Natural killer cell treated with Interleukin-12 subunit alpha and Interleukin-12 subunit beta and Interleukin-15 and Interleukin-18, amount 100 ng/mL, for 72 hours (primary cell): ENCODE data around the gene BPIFB2. TPM values are rescaled to one million over a fixed set of nuclear protein-coding genes. Genes with fewer than 3 reads are reported as not detected.
A peak's percentile ranks its signal among the peaks of the same experiment; 100 is the strongest.

Experiments used
- ATAC-seq, 2 donors: fragments of 150-1000 bp; cut with Tn5 transposase in 1 of 2; sonication (Bioruptor Pico), chemical (Tn5 transposase) in 1 of 2; 2 replicates each; pipeline ENCODE4 v1.10.0; 2021
- DNase-seq: peaks from one replicate; pipeline ENCODE4 v3.0.0; 2022; ENCODE audit warnings: low spot score
- H3K27ac Mint-ChIP-seq, 2 donors: 1 replicate in 1 of 2; 2 replicates in 1 of 2; pipeline ENCODE4 v1.8.0; 2022; ENCODE audit warnings: mixed read lengths in 2 of 2, mild to moderate bottlenecking in 1 of 2, moderate library complexity in 1 of 2
- H3K27me3 Mint-ChIP-seq, 2 donors: 1 replicate in 1 of 2; 2 replicates in 1 of 2; pipeline ENCODE4 v1.8.0; 2022; ENCODE audit warnings: mixed read lengths in 2 of 2
- H3K36me3 Mint-ChIP-seq: one replicate; pipeline ENCODE4 v1.8.0; 2022; ENCODE audit warnings: mixed read lengths
- H3K4me1 Mint-ChIP-seq, 2 donors: 1 replicate in 1 of 2; 2 replicates in 1 of 2; pipeline ENCODE4 v1.8.0; 2022; ENCODE audit warnings: low read depth in 2 of 2, mixed read lengths in 2 of 2, mild to moderate bottlenecking in 1 of 2
- H3K4me3 Mint-ChIP-seq: one replicate; pipeline ENCODE4 v1.8.0; 2022; ENCODE audit warnings: mixed read lengths
- H3K9me3 Mint-ChIP-seq: 2 replicates; pipeline ENCODE4 v1.8.0; 2022; ENCODE audit warnings: mixed read lengths
- total RNA-seq, 2 donors: library from RNA; stranded (reverse); gene quantifications; one replicate each; pipeline ENCODE4 v1.2.3, GENCODE V29; 2022

The BPIFB2 gene
- total RNA-seq, 2 donors from 2014 or later = not detected

- ATAC-seq = no peak
- no peaks in the 10 kb centered on the region for H3K36me3 Mint-ChIP-seq
- H3K4me3 Mint-ChIP-seq = no peak overlapping the region
- peak; percentile 48 for DNase-seq
- peak overlapping the region in 1 of 2 donors; percentile 50 for H3K27ac Mint-ChIP-seq
- H3K9me3 Mint-ChIP-seq = no peaks in the 10 kb centered on the region
- H3K4me1 Mint-ChIP-seq = peaks cover 7 to 12% of the 10 kb centered on the region in 2 donors
- H3K27me3 Mint-ChIP-seq = no peaks in the 10 kb centered on the region
These were observed 31.5 kb upstream of the BPIFB2 start for GRCh38 chr20:32975698-32976674.

GRCh38 chr20:32976746-32977145, 30.8 kb upstream of the BPIFB2 start:
- Mint-ChIP-seq H3K27ac (peak overlapping the region in 1 of 2 donors; percentile 50), H3K4me3 (no peak overlapping the region), H3K27me3 (no peaks in the 10 kb centered on the region), H3K9me3 (no peaks in the 10 kb centered on the region), H3K4me1 (peaks cover 7 to 12% of the 10 kb centered on the region in 2 donors), H3K36me3 (no peaks in the 10 kb centered on the region)
- DNase-seq (no peak), ATAC-seq (no peak)

- peaks cover 7 to 12% of the 10 kb centered on the region in 2 donors for H3K4me1 Mint-ChIP-seq
- DNase-seq = peak; percentile 37
- ATAC-seq = no peak
- H3K27me3 Mint-ChIP-seq = no peaks in the 10 kb centered on the region
- H3K4me3 Mint-ChIP-seq = no peak overlapping the region
- no peaks in the 10 kb centered on the region for H3K9me3 Mint-ChIP-seq
- H3K36me3 Mint-ChIP-seq = no peaks in the 10 kb centered on the region
- H3K27ac Mint-ChIP-seq = no peak overlapping the region
These were observed 30.1 kb upstream of the BPIFB2 start for GRCh38 chr20:32977281-32978008.

GRCh38 chr20:32978009-32978335, 29.5 kb upstream of the BPIFB2 start:
- no peak overlapping the region for H3K4me3 Mint-ChIP-seq
- peaks cover 7 to 12% of the 10 kb centered on the region in 2 donors for H3K4me1 Mint-ChIP-seq
- H3K9me3 Mint-ChIP-seq = no peaks in the 10 kb centered on the region
- no peak overlapping the region for H3K27ac Mint-ChIP-seq
- H3K27me3 Mint-ChIP-seq = no peaks in the 10 kb centered on the region
- peak in 1 of 2 donors; percentile 17 for ATAC-seq
- DNase-seq = no peak
- H3K36me3 Mint-ChIP-seq = no peaks in the 10 kb centered on the region

- ATAC-seq (no peak), DNase-seq (peak; percentile 42)
- Mint-ChIP-seq H3K4me3 (no peak overlapping the region), H3K27me3 (no peaks in the 10 kb centered on the region), H3K27ac (no peak overlapping the region), H3K4me1 (peaks cover 7 to 12% of the 10 kb centered on the region in 2 donors), H3K36me3 (no peaks in the 10 kb centered on the region), H3K9me3 (no peaks in the 10 kb centered on the region)
These were observed 28.1 kb upstream of the BPIFB2 start for GRCh38 chr20:32979201-32979998.

GRCh38 chr20:32980131-32980941, 27.2 kb upstream of the BPIFB2 start:
- H3K27me3 Mint-ChIP-seq = no peaks in the 10 kb centered on the region
- ATAC-seq = no peak

GRCh38 chr20:32980990-32981389, 26.5 kb upstream of the BPIFB2 start:
- ATAC-seq (no peak), DNase-seq (peak; percentile 26)
- peak overlapping the region in 1 of 2 donors; percentile 47 for H3K27ac Mint-ChIP-seq
- no peak overlapping the region for H3K4me3 Mint-ChIP-seq
- H3K4me1 Mint-ChIP-seq = peaks cover 0 to 7% of the 10 kb centered on the region in 2 donors
- no peaks in the 10 kb centered on the region for H3K36me3 Mint-ChIP-seq
- H3K27me3 Mint-ChIP-seq = no peaks in the 10 kb centered on the region
- H3K9me3 Mint-ChIP-seq = no peaks in the 10 kb centered on the region

More at GRCh38 chr20:32980131-32980941, 27.2 kb upstream of the BPIFB2 start:
- Mint-ChIP-seq H3K27ac (no peak overlapping the region), H3K36me3 (no peaks in the 10 kb centered on the region), H3K4me3 (no peak overlapping the region), H3K9me3 (no peaks in the 10 kb centered on the region), H3K4me1 (peaks cover 0 to 7% of the 10 kb centered on the region in 2 donors)
- peak; percentile 57 for DNase-seq

GRCh38 chr20:32982617-32983458, 24.7 kb upstream of the BPIFB2 start:
- Mint-ChIP-seq H3K27ac (peak overlapping the region in 1 of 2 donors; percentile 63), H3K36me3 (no peaks in the 10 kb centered on the region), H3K4me1 (no peaks in the 10 kb centered on the region), H3K4me3 (no peak overlapping the region), H3K9me3 (no peaks in the 10 kb centered on the region), H3K27me3 (no peaks in the 10 kb centered on the region)
- ATAC-seq (no peak), DNase-seq (no peak)

- no peak overlapping the region for H3K4me3 Mint-ChIP-seq
- no peaks in the 10 kb centered on the region for H3K4me1 Mint-ChIP-seq
- H3K27ac Mint-ChIP-seq = no peak overlapping the region
- H3K36me3 Mint-ChIP-seq = no peaks in the 10 kb centered on the region
- no peaks in the 10 kb centered on the region for H3K27me3 Mint-ChIP-seq
- DNase-seq (no peak), ATAC-seq (no peak)
- no peaks in the 10 kb centered on the region for H3K9me3 Mint-ChIP-seq
These were observed 23.9 kb upstream of the BPIFB2 start for GRCh38 chr20:32983459-32984112.

GRCh38 chr20:32984196-32984595, 23.3 kb upstream of the BPIFB2 start:
- Mint-ChIP-seq H3K4me1 (no peaks in the 10 kb centered on the region), H3K36me3 (no peaks in the 10 kb centered on the region), H3K4me3 (no peak overlapping the region), H3K9me3 (no peaks in the 10 kb centered on the region), H3K27me3 (no peaks in the 10 kb centered on the region), H3K27ac (no peak overlapping the region)
- ATAC-seq = no peak
- no peak for DNase-seq

- H3K9me3 Mint-ChIP-seq = no peaks in the 10 kb centered on the region
- no peak overlapping the region for H3K4me3 Mint-ChIP-seq
- no peaks in the 10 kb centered on the region for H3K36me3 Mint-ChIP-seq
- ATAC-seq (no peak), DNase-seq (no peak)
- no peaks in the 10 kb centered on the region for H3K4me1 Mint-ChIP-seq
- no peak overlapping the region for H3K27ac Mint-ChIP-seq
- H3K27me3 Mint-ChIP-seq = no peaks in the 10 kb centered on the region
These were observed 22.7 kb upstream of the BPIFB2 start for GRCh38 chr20:32984631-32985354.
